ENCODE measurements around the gene B4GAT1. TPM values are rescaled to one million over a fixed set of nuclear protein-coding genes. Genes with fewer than 3 reads are reported as not detected.
A peak's percentile ranks its signal among the peaks of the same experiment; 100 is the strongest.
"Not testable (repeated sequence)": the region's sequence is repeated elsewhere in the genome, so short reads cannot be mapped to it uniquely, and the experiment has no call there.

Gene B4GAT1
- total and polyA plus RNA-seq, 4 donors, result 109 to 171 (median 143) TPM

DNA sequence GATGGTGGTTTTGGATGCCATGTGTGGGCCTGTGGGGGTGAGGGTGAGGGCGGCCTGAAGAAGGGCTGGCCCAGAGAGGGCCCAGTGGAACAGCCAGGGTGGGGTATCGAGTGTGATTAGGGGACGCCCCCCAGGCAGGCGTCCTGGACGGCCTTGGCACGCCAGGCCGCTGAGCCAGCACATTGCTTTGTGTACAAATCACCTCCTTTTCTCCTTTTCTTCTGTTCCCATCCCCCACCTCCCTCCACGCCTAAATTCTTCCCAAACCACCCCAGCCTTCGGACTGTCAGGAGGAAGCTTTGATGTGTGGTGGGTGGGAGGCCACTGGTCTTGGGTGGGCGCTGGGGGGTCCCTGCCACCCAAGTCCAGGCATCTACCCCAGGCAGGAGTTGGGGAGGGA, 22.8 kb downstream of the B4GAT1 start:
- WGBS (ENCODE audit: insufficient coverage), result 100% methylated on average over 1 of the region's 10 CpGs
- H3K4me1 ChIP-seq (ENCODE audit: control insufficient read depth, insufficient read depth, low read length), result peaks cover 34% of the 10 kb centered on the region

DNA sequence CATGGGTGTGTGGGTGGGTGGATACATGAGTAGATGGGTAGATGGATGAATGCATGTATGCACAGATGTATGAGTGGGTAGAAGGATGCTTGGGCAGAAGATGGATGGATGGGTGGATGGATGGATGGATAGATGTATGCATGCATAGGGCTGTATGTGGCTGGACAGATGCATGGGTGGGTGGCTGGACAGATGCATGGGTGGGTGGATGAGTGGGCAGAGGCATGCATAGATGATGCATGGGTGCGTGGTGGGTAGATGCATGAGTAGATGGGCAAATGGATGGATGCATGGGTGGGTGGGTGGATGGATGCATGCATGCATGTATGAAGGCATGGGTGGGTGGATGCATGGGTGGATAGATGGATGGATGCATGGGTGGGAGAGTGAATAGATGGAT, 23.7 kb downstream of the B4GAT1 start:
- 100% methylated on average over 1 of the region's 1 CpG for WGBS (ENCODE audit: insufficient coverage)
- H3K4me3 ChIP-seq (ENCODE audit: low read depth, low read length), result no peak overlapping the region
- no peaks in the 10 kb centered on the region for H3K9me3 ChIP-seq (ENCODE audit: control insufficient read depth, insufficient read depth, low read length)
- H3K4me1 ChIP-seq (ENCODE audit: control insufficient read depth, insufficient read depth, low read length), result peaks cover 35% of the 10 kb centered on the region
- H3K36me3 ChIP-seq (ENCODE audit: control insufficient read depth, insufficient read depth, low read length), result no peaks in the 10 kb centered on the region
- no peaks in the 10 kb centered on the region for H3K27me3 ChIP-seq (ENCODE audit: control insufficient read depth, insufficient read depth, low read length)
- no peak for DNase-seq (ENCODE audit: low read depth in 4 of 6, low spot score in 6 of 6)
- no peak overlapping the region for H3K27ac ChIP-seq (ENCODE audit: low read depth, low read length)

More for the DNA sequence above, 22.8 kb downstream of the B4GAT1 start:
- Histone ChIP-seq H3K9me3 (ENCODE audit: control insufficient read depth, insufficient read depth, low read length) (no peaks in the 10 kb centered on the region), H3K27ac (ENCODE audit: low read depth, low read length) (no peak overlapping the region), H3K36me3 (ENCODE audit: control insufficient read depth, insufficient read depth, low read length) (no peaks in the 10 kb centered on the region), H3K4me3 (ENCODE audit: low read depth, low read length) (no peak overlapping the region), H3K27me3 (ENCODE audit: control insufficient read depth, insufficient read depth, low read length) (no peaks in the 10 kb centered on the region)
- no peak for DNase-seq (ENCODE audit: low read depth in 4 of 6, low spot score in 6 of 6)

DNA sequence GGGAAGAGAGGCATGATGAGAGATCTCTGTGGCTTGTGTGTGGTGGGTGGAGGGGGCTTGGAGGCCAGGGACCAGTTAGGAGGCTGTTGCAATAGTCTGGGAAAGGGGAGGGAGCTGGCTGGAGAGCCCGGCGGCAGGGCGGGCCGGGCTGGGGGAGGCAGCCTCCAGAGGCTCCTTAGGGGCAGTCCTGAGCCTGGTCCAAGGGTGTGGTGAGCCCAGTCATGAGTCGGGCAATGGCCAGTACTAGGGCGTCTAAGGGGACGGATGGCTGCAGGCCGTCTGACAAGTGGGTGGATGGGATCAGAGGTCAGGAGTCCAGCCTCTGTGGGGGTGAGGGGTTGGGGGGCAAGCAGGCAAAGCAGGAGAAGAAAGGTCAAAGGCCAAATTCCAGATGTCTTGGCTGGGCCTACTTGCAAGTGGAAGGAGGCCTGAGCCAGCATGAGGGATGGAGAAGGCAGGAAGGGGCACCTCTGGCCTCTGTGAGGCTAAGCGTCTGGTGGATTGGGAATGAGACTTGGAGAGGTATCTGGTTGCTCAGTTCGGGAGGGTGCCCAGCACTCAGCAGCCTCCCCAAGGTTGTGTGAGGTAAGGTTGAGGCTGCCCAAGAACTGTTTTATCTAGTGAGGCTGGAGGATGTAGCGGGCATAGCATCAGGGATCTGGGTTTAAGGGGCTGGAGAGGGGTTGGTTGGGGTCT, 24.5 kb downstream of the B4GAT1 start:
- H3K4me3 ChIP-seq (ENCODE audit: low read depth, low read length), result no peak overlapping the region
- no peaks in the 10 kb centered on the region for H3K36me3 ChIP-seq (ENCODE audit: control insufficient read depth, insufficient read depth, low read length)
- 79% methylated on average over 11 of the region's 11 CpGs for WGBS (ENCODE audit: insufficient coverage)
- H3K4me1 ChIP-seq (ENCODE audit: control insufficient read depth, insufficient read depth, low read length), result peaks cover 35% of the 10 kb centered on the region
- no peak for DNase-seq (ENCODE audit: low read depth in 4 of 6, low spot score in 6 of 6)
- H3K27ac ChIP-seq (ENCODE audit: low read depth, low read length), result no peak overlapping the region
- H3K9me3 ChIP-seq (ENCODE audit: control insufficient read depth, insufficient read depth, low read length), result no peaks in the 10 kb centered on the region
- H3K27me3 ChIP-seq (ENCODE audit: control insufficient read depth, insufficient read depth, low read length), result no peaks in the 10 kb centered on the region

DNA sequence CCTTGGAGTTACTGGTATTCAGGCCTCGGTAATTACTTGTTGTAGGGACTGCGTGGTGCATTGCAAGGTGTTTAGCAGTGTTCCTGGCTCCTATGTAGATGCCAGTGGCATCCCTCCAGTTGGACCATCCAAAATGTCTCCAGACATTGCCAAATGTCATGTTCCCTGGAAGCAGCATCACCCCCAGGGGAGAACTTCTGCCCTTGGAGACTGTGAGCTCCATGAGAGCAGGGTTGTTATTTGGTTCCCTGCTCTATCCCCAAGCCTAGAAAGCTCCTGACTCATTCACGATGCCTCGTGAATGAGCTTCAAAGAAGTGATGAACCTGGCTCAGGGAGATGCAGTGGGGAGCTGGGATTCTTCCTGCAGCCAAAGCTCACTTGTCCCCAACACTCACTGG, 25.8 kb downstream of the B4GAT1 start:
- no peaks in the 10 kb centered on the region for H3K36me3 ChIP-seq (ENCODE audit: control insufficient read depth, insufficient read depth, low read length)
- H3K27me3 ChIP-seq (ENCODE audit: control insufficient read depth, insufficient read depth, low read length), result no peaks in the 10 kb centered on the region
- no peak for DNase-seq (ENCODE audit: low read depth in 4 of 6, low spot score in 6 of 6)
- peaks cover 35% of the 10 kb centered on the region for H3K4me1 ChIP-seq (ENCODE audit: control insufficient read depth, insufficient read depth, low read length)
- H3K9me3 ChIP-seq (ENCODE audit: control insufficient read depth, insufficient read depth, low read length), result no peaks in the 10 kb centered on the region
- WGBS (ENCODE audit: insufficient coverage), result 90% methylated on average over 2 of the region's 4 CpGs
- no peak overlapping the region for H3K4me3 ChIP-seq (ENCODE audit: low read depth, low read length)
- H3K27ac ChIP-seq (ENCODE audit: low read depth, low read length), result no peak overlapping the region

DNA sequence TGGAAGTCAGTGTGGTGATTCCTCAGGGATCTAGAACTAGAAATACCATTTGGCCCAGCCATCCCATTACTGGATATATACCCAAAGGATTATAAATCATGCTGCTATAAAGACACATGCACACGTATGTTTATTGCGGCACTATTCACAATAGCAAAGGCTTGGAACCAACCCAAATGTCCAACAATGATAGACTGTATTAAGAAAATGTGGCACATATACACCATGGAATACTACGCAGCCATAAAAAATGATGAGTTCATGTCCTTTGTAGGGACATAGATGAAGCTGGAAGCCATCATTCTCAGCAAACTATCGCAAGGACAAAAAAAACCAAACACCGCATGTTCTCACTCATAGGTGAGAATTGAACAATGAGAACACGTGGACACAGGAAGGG, 26.7 kb downstream of the B4GAT1 start:
- peaks cover 33% of the 10 kb centered on the region for H3K4me1 ChIP-seq (ENCODE audit: control insufficient read depth, insufficient read depth, low read length)
- DNase-seq (ENCODE audit: low read depth in 4 of 6, low spot score in 6 of 6), result not testable (repeated sequence)

DNA sequence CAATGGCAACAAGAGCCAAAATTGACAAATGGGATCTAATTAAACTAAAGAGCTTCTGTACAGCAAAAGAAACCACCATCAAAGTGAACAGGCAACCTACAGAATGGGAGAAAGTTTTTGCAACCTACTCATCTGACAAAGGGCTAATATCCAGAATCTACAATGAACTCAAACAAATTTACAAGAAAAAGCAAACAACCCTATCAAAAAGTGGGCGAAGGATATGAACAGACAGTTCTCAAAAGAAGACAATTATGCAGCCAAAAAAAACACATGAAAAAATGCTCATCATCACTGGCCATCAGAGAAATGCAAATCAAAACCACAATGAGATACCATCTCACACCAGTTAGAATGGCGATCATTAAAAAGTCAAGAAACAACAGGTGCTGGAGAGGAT, 27.1 kb downstream of the B4GAT1 start:
- not testable (repeated sequence) for H3K36me3 ChIP-seq (ENCODE audit: control insufficient read depth, insufficient read depth, low read length); DNase-seq (ENCODE audit: low read depth in 4 of 6, low spot score in 6 of 6); H3K27me3 ChIP-seq (ENCODE audit: control insufficient read depth, insufficient read depth, low read length); H3K9me3 ChIP-seq (ENCODE audit: control insufficient read depth, insufficient read depth, low read length); H3K27ac ChIP-seq (ENCODE audit: low read depth, low read length); H3K4me3 ChIP-seq (ENCODE audit: low read depth, low read length)
- no CpG with 5 or more reads among the region's 2 CpGs for WGBS (ENCODE audit: insufficient coverage)
- H3K4me1 ChIP-seq (ENCODE audit: control insufficient read depth, insufficient read depth, low read length), result peaks cover 30% of the 10 kb centered on the region

More for the DNA sequence above, 26.7 kb downstream of the B4GAT1 start:
- WGBS (ENCODE audit: insufficient coverage), result no CpG with 5 or more reads among the region's 6 CpGs
- H3K27me3 ChIP-seq (ENCODE audit: control insufficient read depth, insufficient read depth, low read length); H3K9me3 ChIP-seq (ENCODE audit: control insufficient read depth, insufficient read depth, low read length); H3K27ac ChIP-seq (ENCODE audit: low read depth, low read length); H3K36me3 ChIP-seq (ENCODE audit: control insufficient read depth, insufficient read depth, low read length); H3K4me3 ChIP-seq (ENCODE audit: low read depth, low read length): not testable (repeated sequence)

DNA sequence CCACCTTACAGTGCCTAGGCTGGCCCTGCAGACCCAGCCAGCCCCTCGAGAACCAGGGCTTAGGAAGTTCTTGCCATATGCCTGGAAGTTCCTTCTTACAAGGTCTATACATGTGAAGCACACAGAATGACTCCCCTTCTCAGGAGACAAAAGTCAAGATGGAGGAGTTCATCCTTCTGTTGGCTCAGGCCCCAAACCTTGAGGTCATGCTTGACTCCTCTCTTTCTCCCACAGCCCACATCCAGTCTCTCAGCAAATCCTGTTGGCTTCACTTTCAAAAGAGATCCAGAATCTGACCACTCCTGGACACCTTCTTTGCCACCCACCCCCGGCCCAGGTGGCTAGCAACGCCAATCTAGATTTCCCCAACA, 28.8 kb downstream of the B4GAT1 start:
- Histone ChIP-seq H3K36me3 (ENCODE audit: control insufficient read depth, insufficient read depth, low read length) (peaks cover 4% of the 10 kb centered on the region), H3K9me3 (ENCODE audit: control insufficient read depth, insufficient read depth, low read length) (no peaks in the 10 kb centered on the region), H3K4me3 (ENCODE audit: low read depth, low read length) (no peak overlapping the region), H3K27me3 (ENCODE audit: control insufficient read depth, insufficient read depth, low read length) (no peaks in the 10 kb centered on the region), H3K27ac (ENCODE audit: low read depth, low read length) (peak overlapping the region; percentile 88), H3K4me1 (ENCODE audit: control insufficient read depth, insufficient read depth, low read length) (peaks cover 36% of the 10 kb centered on the region)
- no peak for DNase-seq (ENCODE audit: low read depth in 4 of 6, low spot score in 6 of 6)
- WGBS (ENCODE audit: insufficient coverage), result 87% methylated on average over 3 of the region's 3 CpGs

DNA sequence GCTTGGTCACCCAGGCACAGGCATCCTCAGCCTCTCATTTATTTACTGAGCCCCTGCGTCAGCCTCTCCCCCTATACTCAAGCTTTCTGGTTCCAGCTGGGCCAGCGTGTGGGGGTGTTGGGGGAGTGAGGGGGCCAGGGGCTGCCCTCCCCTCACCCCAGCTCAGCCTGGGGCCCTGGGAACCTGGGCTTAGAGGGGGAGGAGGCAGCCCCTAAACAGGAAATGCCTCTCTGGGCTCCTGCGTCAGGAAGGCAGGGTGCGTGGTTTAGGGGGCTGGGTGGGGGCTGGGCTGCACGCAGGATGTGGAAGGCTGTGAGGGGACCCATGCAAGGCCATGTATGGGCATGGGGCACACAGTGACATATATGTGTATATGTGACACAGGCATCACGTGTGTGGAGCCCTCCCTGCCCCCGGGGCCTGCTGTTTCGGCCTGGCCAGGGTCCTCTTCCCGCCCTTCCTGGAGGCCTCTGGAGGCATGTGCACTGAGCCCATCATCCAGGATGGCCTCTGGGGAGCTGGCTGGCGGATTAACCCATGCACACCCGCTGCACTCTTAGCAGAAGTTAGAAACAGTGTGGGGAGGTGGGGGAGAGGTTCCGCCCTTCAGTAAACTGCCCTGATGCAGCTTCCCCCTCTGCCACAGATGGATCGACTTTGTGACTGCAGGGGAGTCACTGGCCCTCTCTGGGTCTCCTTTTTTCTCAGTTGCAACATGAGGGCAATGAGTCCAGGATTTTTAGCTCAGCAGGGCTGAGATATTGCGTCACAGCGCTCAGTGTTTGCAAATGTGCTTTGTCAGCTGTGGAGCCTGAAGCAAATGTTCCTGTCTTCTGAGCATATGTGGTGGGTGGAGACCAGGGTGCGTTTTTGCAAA, 29.5 kb downstream of the B4GAT1 start:
- 59% methylated on average over 12 of the region's 16 CpGs for WGBS (ENCODE audit: insufficient coverage)
- Histone ChIP-seq H3K4me3 (ENCODE audit: low read depth, low read length) (no peak overlapping the region), H3K9me3 (ENCODE audit: control insufficient read depth, insufficient read depth, low read length) (no peaks in the 10 kb centered on the region), H3K36me3 (ENCODE audit: control insufficient read depth, insufficient read depth, low read length) (peaks cover 4% of the 10 kb centered on the region), H3K27ac (ENCODE audit: low read depth, low read length) (peak overlapping the region; percentile 88), H3K27me3 (ENCODE audit: control insufficient read depth, insufficient read depth, low read length) (no peaks in the 10 kb centered on the region), H3K4me1 (ENCODE audit: control insufficient read depth, insufficient read depth, low read length) (peaks cover 42% of the 10 kb centered on the region)
- DNase-seq (ENCODE audit: low read depth in 4 of 6, low spot score in 6 of 6), result peak in 2 of 6 donors; percentile 37 to 49

DNA sequence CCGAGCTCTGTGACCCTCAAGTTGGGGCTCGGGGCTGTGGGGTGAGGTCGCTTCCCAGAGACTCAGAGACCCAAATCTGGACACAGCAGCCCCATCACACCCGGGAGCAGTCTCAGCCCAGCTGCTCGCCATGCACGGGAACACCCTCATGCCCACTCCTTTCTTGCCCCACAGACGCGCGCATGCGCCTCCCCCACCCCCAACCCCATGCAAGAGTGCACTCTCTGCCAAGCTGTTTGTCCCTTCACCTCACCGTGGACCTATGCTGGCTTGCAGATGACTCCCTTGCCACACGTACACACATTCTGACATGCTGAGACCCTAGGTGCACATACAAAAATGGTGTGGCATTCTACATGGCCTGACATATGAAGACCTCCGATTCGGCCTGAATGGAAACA, 30.1 kb downstream of the B4GAT1 start:
- DNase-seq (ENCODE audit: low read depth in 4 of 6, low spot score in 6 of 6), result peak in 2 of 6 donors; percentile 38 to 52
- Histone ChIP-seq H3K27ac (ENCODE audit: low read depth, low read length) (peak overlapping the region; percentile 88), H3K36me3 (ENCODE audit: control insufficient read depth, insufficient read depth, low read length) (peaks cover 4% of the 10 kb centered on the region), H3K4me3 (ENCODE audit: low read depth, low read length) (no peak overlapping the region), H3K27me3 (ENCODE audit: control insufficient read depth, insufficient read depth, low read length) (no peaks in the 10 kb centered on the region), H3K9me3 (ENCODE audit: control insufficient read depth, insufficient read depth, low read length) (no peaks in the 10 kb centered on the region), H3K4me1 (ENCODE audit: control insufficient read depth, insufficient read depth, low read length) (peaks cover 48% of the 10 kb centered on the region)
- 18% methylated on average over 12 of the region's 14 CpGs for WGBS (ENCODE audit: insufficient coverage)

All from spinal cord (tissue), 10 donors.